ENCODE results near the gene ABCB9. TPM values are rescaled to one million over a fixed set of nuclear protein-coding genes. Genes with fewer than 3 reads are reported as not detected.

ABCB9 gene
- polyA plus RNA-seq, 1 donor from 2014 or later: 19.7 TPM

- no peak overlapping the region for H2AFZ ChIP-seq (ENCODE audit: low read depth, low read length)
- no peaks in the 10 kb centered on the region for H3K27me3 ChIP-seq (ENCODE audit: insufficient read depth, low read depth, low read length)
- no peaks in the 10 kb centered on the region for H3K79me2 ChIP-seq (replicated peaks; ENCODE audit: insufficient read depth, low read length)
- H3K9me3 ChIP-seq (ENCODE audit: low read length): no peaks in the 10 kb centered on the region
- no peak overlapping the region for H3K27ac ChIP-seq (ENCODE audit: low read length)
- H3K36me3 ChIP-seq (ENCODE audit: insufficient read depth, low read length): no peaks in the 10 kb centered on the region
- H3K9me2 ChIP-seq (ENCODE audit: insufficient read depth, low read length): no peaks in the 10 kb centered on the region
- TF ChIP-seq CTCF (IDR thresholded peaks at IDR 0.05; ENCODE audit: poor library complexity, severe bottlenecking): no peak
- no peak for TF ChIP-seq MXI1 (conservative IDR thresholded peaks at IDR 0.05; ENCODE audit: poor library complexity, severe bottlenecking)
- no peak for TF ChIP-seq POLR2AphosphoS5 (IDR thresholded peaks at IDR 0.05)
- TF ChIP-seq SMC3 (conservative IDR thresholded peaks at IDR 0.05; ENCODE audit: poor library complexity): no peak
- no peak for TF ChIP-seq EP300 (conservative IDR thresholded peaks at IDR 0.05; ENCODE audit: poor library complexity, severe bottlenecking)
- TF ChIP-seq RAD21 (conservative IDR thresholded peaks at IDR 0.05): no peak
- TF ChIP-seq TAF1 (IDR thresholded peaks at IDR 0.05; ENCODE audit: low read depth): no peak
- TF ChIP-seq EZH2 (IDR thresholded peaks at IDR 0.05; ENCODE audit: borderline replicate concordance, insufficient read depth, low read length, poor library complexity, severe bottlenecking): no peak
- TF ChIP-seq, protein P1, sequence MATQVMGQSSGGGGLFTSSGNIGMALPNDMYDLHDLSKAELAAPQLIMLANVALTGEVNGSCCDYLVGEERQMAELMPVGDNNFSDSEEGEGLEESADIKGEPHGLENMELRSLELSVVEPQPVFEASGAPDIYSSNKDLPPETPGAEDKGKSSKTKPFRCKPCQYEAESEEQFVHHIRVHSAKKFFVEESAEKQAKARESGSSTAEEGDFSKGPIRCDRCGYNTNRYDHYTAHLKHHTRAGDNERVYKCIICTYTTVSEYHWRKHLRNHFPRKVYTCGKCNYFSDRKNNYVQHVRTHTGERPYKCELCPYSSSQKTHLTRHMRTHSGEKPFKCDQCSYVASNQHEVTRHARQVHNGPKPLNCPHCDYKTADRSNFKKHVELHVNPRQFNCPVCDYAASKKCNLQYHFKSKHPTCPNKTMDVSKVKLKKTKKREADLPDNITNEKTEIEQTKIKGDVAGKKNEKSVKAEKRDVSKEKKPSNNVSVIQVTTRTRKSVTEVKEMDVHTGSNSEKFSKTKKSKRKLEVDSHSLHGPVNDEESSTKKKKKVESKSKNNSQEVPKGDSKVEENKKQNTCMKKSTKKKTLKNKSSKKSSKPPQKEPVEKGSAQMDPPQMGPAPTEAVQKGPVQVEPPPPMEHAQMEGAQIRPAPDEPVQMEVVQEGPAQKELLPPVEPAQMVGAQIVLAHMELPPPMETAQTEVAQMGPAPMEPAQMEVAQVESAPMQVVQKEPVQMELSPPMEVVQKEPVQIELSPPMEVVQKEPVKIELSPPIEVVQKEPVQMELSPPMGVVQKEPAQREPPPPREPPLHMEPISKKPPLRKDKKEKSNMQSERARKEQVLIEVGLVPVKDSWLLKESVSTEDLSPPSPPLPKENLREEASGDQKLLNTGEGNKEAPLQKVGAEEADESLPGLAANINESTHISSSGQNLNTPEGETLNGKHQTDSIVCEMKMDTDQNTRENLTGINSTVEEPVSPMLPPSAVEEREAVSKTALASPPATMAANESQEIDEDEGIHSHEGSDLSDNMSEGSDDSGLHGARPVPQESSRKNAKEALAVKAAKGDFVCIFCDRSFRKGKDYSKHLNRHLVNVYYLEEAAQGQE (IDR thresholded peaks at IDR 0.05; ENCODE audit: borderline replicate concordance): no peak
- no peak overlapping the region for H3K4me3 ChIP-seq (ENCODE audit: low read length)
- H3K4me2 ChIP-seq (ENCODE audit: low read length): no peak overlapping the region
- H3K9ac ChIP-seq (ENCODE audit: low read length): no peak overlapping the region
- H4K20me1 ChIP-seq (ENCODE audit: insufficient read depth): no peaks in the 10 kb centered on the region
- H3F3A ChIP-seq (ENCODE audit: insufficient read depth, low read length, poor library complexity, severe bottlenecking): no peaks in the 10 kb centered on the region
Observed at GRCh38 chr12:122985338-122986257, 19.3 kb upstream of the ABCB9 start.

- Histone ChIP-seq H3K27me3 (ENCODE audit: insufficient read depth, low read depth, low read length) (no peaks in the 10 kb centered on the region), H4K20me1 (ENCODE audit: insufficient read depth) (no peaks in the 10 kb centered on the region), H3K9ac (ENCODE audit: low read length) (no peak overlapping the region), H3F3A (ENCODE audit: insufficient read depth, low read length, poor library complexity, severe bottlenecking) (no peaks in the 10 kb centered on the region), H3K4me3 (ENCODE audit: low read length) (no peak overlapping the region), H3K4me2 (ENCODE audit: low read length) (no peak overlapping the region), H3K79me2 (replicated peaks; ENCODE audit: insufficient read depth, low read length) (peaks cover 3% of the 10 kb centered on the region), H3K36me3 (ENCODE audit: insufficient read depth, low read length) (no peaks in the 10 kb centered on the region), H3K9me3 (ENCODE audit: low read length) (no peaks in the 10 kb centered on the region), H2AFZ (ENCODE audit: low read depth, low read length) (no peak overlapping the region), H3K9me2 (ENCODE audit: insufficient read depth, low read length) (no peaks in the 10 kb centered on the region), H3K27ac (ENCODE audit: low read length) (no peak overlapping the region)
- TF ChIP-seq, protein P1 (IDR thresholded peaks at IDR 0.05; ENCODE audit: borderline replicate concordance): no peak
- TF ChIP-seq SMC3 (conservative IDR thresholded peaks at IDR 0.05; ENCODE audit: poor library complexity) (no peak), EP300 (conservative IDR thresholded peaks at IDR 0.05; ENCODE audit: poor library complexity, severe bottlenecking) (no peak), MXI1 (conservative IDR thresholded peaks at IDR 0.05; ENCODE audit: poor library complexity, severe bottlenecking) (no peak), CTCF (IDR thresholded peaks at IDR 0.05; ENCODE audit: poor library complexity, severe bottlenecking) (no peak), EZH2 (IDR thresholded peaks at IDR 0.05; ENCODE audit: borderline replicate concordance, insufficient read depth, low read length, poor library complexity, severe bottlenecking) (no peak), TAF1 (IDR thresholded peaks at IDR 0.05; ENCODE audit: low read depth) (no peak), POLR2AphosphoS5 (IDR thresholded peaks at IDR 0.05) (no peak), RAD21 (conservative IDR thresholded peaks at IDR 0.05) (no peak)
Observed at GRCh38 chr12:122984612-122985337, 18.5 kb upstream of the ABCB9 start.
